Kidney (tissue), 14 donors: ENCODE data around the gene SEM1. TPM values are rescaled to one million over a fixed set of nuclear protein-coding genes. Genes with fewer than 3 reads are reported as not detected.
"Not testable (repeated sequence)": the region's sequence is repeated elsewhere in the genome, so short reads cannot be mapped to it uniquely, and the experiment has no call there.

Experiments
- DNase-seq, 5 donors: peaks; one replicate each; pipeline ENCODE4 v3.0.0-alpha.2; 2013 to 2020
- FAIRE-seq: peaks from 2 replicates; lab custom pipeline; 2012; peaks lifted over from hg19 to GRCh38; lab: Jason Lieb, UNC
- H3K27ac ChIP-seq, 2 donors: one replicate each; pipeline ENCODE4 v1.7.0; 2013; ENCODE audit warnings: low read depth in 2 of 2, low read length in 2 of 2, inconsistent platforms in 1 of 2
- H3K27me3 ChIP-seq: one replicate; pipeline ENCODE4 v1.7.1; 2013; ENCODE audit warnings: low read length, inconsistent platforms; ENCODE audit not compliant: control insufficient read depth, insufficient read depth
- H3K36me3 ChIP-seq, 3 donors: one replicate each; pipeline versions ENCODE4 v1.7.0 to v1.7.1; 2013; ENCODE audit warnings: low read length in 3 of 3, control low read depth in 1 of 3, inconsistent platforms in 1 of 3; ENCODE audit not compliant: insufficient read depth in 3 of 3, control insufficient read depth in 2 of 3
- H3K4me1 ChIP-seq, 3 donors: one replicate each; pipeline versions ENCODE4 v1.7.0 to v1.7.1; 2013; ENCODE audit warnings: low read length in 3 of 3, inconsistent platforms in 1 of 3, low read depth in 1 of 3; ENCODE audit not compliant: control insufficient read depth in 2 of 3, insufficient read depth in 2 of 3
- H3K4me3 ChIP-seq, 3 donors: one replicate each; pipeline versions ENCODE4 v1.7.0 to v1.8.1; 2013; ENCODE audit warnings: low read length in 3 of 3, control low read depth in 1 of 3, inconsistent platforms in 1 of 3
- H3K9ac ChIP-seq, 3 donors: one replicate each; pipeline versions ENCODE4 v1.7.0 to v1.7.1; 2013; ENCODE audit warnings: low read length in 3 of 3, control low read depth in 1 of 3, inconsistent platforms in 1 of 3
- H3K9me3 ChIP-seq, 3 donors: one replicate each; pipeline versions ENCODE4 v1.7.0 to v1.7.1; 2013; ENCODE audit warnings: low read length in 3 of 3, control low read depth in 1 of 3, inconsistent platforms in 1 of 3; ENCODE audit not compliant: control insufficient read depth in 2 of 3, insufficient read depth in 1 of 3
- CTCF ChIP-seq: IDR thresholded peaks from 3 replicates; pipeline ENCODE4 v1.5.1; 2012; ENCODE audit warnings: mild to moderate bottlenecking, moderate library complexity, borderline replicate concordance; ENCODE audit not compliant: insufficient read depth; ENCODE audit errors: extremely low read depth
- intact Hi-C: fragments of 100-400 bp; cut with DNase I; formaldehyde crosslinking; loops from one replicate; pipeline ENCODE4 v1.11.1; 2022
- polyA plus RNA-seq: library from polyadenylated mRNA; stranded (reverse); fragments of 350-450 nt; fragmentation: Illumina TruSeq; extraction: RNeasy Lipid Tissue Mini Kit (QIAGEN cat#74804); gene quantifications from one replicate; pipeline ENCODE4 v1.2.3, GENCODE V29; 2014; ENCODE audit warnings: low read depth, low replicate concordance; ENCODE audit not compliant: insufficient read depth
- total RNA-seq: library from RNA; stranded (reverse); fragmentation: NEBNext Ultra II Directional; extraction: Animal tissue kit (Norgen Biotek cat#: 25700); gene quantifications from one replicate; pipeline ENCODE4 v1.2.1, GENCODE V29; 2021
- donor health status: control.
- donor health status: control.
- donor health status: control.
- donor health status: control.
- donor health status: control.
- donor health status: DM: yes; HTN: yes; CAD: no.
- donor health status: Normal renal cell carcinoma (clear cell type).

Gene SEM1
- total and polyA plus RNA-seq, 2 donors from 2014 or later, result 45.4 to 252 TPM

- intact Hi-C loops, result no loop called here
- no peak overlapping the region for H3K4me3 ChIP-seq
- H3K36me3 ChIP-seq, result peaks cover 0 to 4% (median 0%) of the 10 kb centered on the region in 3 donors
- H3K9me3 ChIP-seq, result no peaks in the 10 kb centered on the region
- H3K9ac ChIP-seq, result no peak overlapping the region
- H3K4me1 ChIP-seq, result no peaks in the 10 kb centered on the region
- TF ChIP-seq CTCF, result no peak
- FAIRE-seq (no peak), DNase-seq (peak in 2 of 5 donors; percentile 14 to 16)
- H3K27me3 ChIP-seq, result no peaks in the 10 kb centered on the region
- no peak overlapping the region for H3K27ac ChIP-seq
Measured at GRCh38 chr7:96663457-96663856, 46.2 kb downstream of the SEM1 start.

- DNase-seq, FAIRE-seq, H3K27me3 ChIP-seq, H3K4me1 ChIP-seq, H3K27ac ChIP-seq, H3K9me3 ChIP-seq, H3K36me3 ChIP-seq, H3K9ac ChIP-seq, intact Hi-C loops, H3K4me3 ChIP-seq: not testable (repeated sequence)
Measured at GRCh38 chr7:96662151-96662550, 47.5 kb downstream of the SEM1 start.

- no peak overlapping the region for H3K4me3 ChIP-seq
- TF ChIP-seq CTCF, result no peak
Measured at GRCh38 chr7:96658022-96658412, 51.6 kb downstream of the SEM1 start.

GRCh38 chr7:96657347-96658021 is 52.2 kb downstream of the SEM1 start:
- Histone ChIP-seq H3K4me3 (no peak overlapping the region), H3K36me3 (no peaks in the 10 kb centered on the region), H3K27ac (no peak overlapping the region), H3K4me1 (no peaks in the 10 kb centered on the region), H3K27me3 (no peaks in the 10 kb centered on the region), H3K9ac (no peak overlapping the region), H3K9me3 (no peaks in the 10 kb centered on the region)
- intact Hi-C loops, result no loop called here
- TF ChIP-seq CTCF, result no peak
- no peak for DNase-seq
- FAIRE-seq, result no peak

More at GRCh38 chr7:96658022-96658412, 51.6 kb downstream of the SEM1 start:
- H3K4me1 ChIP-seq, result no peaks in the 10 kb centered on the region
- no peak for FAIRE-seq
- DNase-seq, result no peak
- no peaks in the 10 kb centered on the region for H3K36me3 ChIP-seq
- no peaks in the 10 kb centered on the region for H3K9me3 ChIP-seq
- H3K27me3 ChIP-seq, result no peaks in the 10 kb centered on the region
- H3K9ac ChIP-seq, result no peak overlapping the region
- H3K27ac ChIP-seq, result no peak overlapping the region
- intact Hi-C loops, result no loop called here
